Astrocyte of the cerebellum (primary cell): Measurements from ENCODE around the gene DDO.

Experiments used
- DNase-seq: peaks from one replicate; pipeline ENCODE4 v3.0.0-alpha.2; 2011; ENCODE audit warnings: low read depth
- H3K4me3 ChIP-seq: 2 replicates; pipeline ENCODE4 v1.5.1; 2011; ENCODE audit warnings: mild to moderate bottlenecking, low read depth, low read length, moderate library complexity
- in situ Hi-C: cut with HindIII; loops from 2 replicates; pipeline ENCODE4 v1.10.0; 2017; ENCODE audit warnings: low sequenced_read_pairs
- TF ChIP-seq, protein P1 (sequence below): IDR thresholded peaks from 2 replicates; pipeline ENCODE4 v1.5.1; 2012; ENCODE audit warnings: low read length, low read depth, moderate library complexity, mild to moderate bottlenecking; ENCODE audit errors: missing control alignments

Gene DDO

DNA sequence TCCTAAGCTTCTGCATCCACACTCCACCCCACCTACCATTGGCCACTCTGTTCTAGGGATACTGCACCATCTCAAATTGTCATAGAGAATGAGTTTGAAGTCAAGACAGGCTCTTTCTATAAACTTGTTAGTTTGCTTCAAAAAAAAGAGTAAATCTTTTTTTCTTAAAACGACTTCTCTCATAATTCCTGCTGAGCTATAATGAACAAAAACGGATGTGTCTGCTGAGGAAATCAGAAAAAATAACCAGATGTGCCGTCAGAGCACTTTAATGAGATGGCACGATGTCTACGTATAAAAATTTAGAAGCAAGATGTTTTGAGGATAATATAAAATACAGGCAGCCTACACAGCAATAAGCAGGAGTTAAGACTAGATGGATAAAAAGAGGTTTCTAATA, 24.0 kb upstream of the DDO start:
- H3K4me3 ChIP-seq, result no peak overlapping the region
- DNase-seq, result no peak
- TF ChIP-seq, protein P1, sequence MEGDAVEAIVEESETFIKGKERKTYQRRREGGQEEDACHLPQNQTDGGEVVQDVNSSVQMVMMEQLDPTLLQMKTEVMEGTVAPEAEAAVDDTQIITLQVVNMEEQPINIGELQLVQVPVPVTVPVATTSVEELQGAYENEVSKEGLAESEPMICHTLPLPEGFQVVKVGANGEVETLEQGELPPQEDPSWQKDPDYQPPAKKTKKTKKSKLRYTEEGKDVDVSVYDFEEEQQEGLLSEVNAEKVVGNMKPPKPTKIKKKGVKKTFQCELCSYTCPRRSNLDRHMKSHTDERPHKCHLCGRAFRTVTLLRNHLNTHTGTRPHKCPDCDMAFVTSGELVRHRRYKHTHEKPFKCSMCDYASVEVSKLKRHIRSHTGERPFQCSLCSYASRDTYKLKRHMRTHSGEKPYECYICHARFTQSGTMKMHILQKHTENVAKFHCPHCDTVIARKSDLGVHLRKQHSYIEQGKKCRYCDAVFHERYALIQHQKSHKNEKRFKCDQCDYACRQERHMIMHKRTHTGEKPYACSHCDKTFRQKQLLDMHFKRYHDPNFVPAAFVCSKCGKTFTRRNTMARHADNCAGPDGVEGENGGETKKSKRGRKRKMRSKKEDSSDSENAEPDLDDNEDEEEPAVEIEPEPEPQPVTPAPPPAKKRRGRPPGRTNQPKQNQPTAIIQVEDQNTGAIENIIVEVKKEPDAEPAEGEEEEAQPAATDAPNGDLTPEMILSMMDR, result no peak
- in situ Hi-C loops, result no loop called here

DNA sequence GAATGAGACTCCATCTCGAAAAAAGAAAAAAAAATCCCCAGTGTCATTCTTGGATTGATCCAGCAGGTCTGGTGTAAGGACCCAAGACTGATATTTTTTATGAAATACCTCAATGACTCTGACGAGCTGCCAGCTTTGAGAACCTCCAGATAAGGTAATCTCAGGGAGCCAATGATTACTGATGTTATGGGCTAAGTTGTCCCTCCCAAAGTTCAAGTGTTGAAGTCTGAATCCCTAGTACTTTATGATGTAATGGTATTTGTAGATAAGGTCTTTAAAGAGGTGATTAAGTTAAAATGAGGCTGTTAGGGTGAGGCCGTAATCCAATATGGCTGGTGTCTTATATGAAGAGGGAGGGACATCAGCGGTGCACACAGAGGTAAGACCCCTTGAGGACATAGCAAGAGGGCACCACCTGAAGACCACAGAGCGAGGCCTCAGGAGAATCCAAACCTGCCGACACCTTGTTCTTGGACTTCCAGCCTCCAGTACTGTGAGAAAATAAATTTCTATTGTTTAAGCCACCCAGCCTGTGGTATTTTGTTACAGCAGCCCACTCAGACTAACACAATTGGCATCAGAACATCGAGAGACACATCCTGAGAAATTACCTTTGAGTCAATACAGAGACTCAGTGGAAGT, 19.7 kb upstream of the DDO start:
- TF ChIP-seq, protein P1, result no peak
- in situ Hi-C loops, result no loop called here
- DNase-seq, result no peak
- no peak overlapping the region for H3K4me3 ChIP-seq

DNA sequence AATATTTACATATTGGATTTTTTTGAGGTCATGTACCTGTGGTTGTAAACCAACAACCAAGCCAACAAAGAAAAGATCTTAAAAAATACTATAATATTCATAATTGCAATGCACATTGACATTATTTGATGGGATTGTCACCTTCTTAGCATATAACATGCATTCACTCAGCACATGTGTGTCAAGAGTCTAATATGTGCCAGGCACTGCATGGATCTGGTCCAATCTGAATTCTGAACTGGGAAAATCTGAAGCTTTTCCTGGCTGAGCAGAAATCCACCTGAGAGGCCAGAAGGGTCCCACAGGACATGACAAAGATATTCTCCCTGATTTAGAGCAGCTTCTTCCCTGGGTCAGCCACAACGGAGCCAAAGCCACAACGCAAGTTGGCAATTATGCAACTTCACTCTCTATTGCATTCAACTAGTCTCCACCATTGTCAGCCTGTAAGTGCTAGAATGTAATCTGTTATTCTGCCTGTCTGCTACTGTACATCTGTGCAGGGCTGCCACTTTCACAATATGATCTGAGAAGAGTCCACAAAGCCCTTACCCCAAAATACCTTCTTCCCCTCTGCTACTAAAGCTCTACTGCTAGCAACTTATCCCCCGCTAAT, 17.0 kb upstream of the DDO start:
- H3K4me3 ChIP-seq, result no peak overlapping the region
- DNase-seq, result no peak
- in situ Hi-C loops, result no loop called here
- TF ChIP-seq, protein P1, result no peak

DNA sequence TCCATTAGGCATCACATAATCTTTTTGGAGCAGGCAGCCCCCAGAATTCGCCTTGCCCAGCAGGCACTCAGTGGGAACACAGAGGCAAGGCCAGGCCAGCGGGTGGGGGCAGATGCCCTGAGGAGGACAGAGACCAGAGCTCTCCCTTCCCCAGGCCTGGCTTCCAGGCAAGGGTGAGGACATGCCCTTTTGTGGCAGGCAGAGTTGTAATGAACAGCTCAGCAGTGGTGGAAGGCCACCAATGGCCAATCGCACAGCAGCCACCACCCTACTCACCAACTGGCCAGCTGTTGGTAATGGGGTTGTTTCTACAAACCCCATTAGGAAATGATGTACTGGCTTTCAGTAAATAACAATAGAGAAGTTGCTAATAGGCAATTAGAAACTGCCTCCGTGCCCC, 15.4 kb upstream of the DDO start:
- TF ChIP-seq, protein P1, result no peak
- no peak for DNase-seq
- no peak overlapping the region for H3K4me3 ChIP-seq
- in situ Hi-C loops, result no loop called here

DNA sequence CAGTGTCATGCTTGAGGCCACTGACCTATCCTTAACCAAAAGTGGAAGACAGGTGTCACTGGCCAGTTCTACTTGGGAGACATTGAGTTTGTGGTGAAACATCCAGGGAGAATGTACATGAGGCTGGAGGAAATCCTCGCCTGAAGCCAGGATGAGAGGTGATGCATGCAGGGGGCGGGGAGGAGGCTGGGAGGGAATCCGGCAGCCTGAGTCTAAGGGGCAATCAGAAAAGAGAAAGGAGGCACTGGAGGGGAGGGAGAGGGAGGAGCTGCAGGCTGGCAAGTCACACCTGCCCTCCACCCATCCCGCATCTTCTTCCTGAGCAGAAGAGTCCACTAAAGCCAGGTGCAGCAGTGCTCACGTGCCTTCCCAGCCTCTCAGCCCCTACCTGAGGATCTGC, 14.9 kb upstream of the DDO start:
- in situ Hi-C loops, result no loop called here
- TF ChIP-seq, protein P1, result no peak
- H3K4me3 ChIP-seq, result no peak overlapping the region
- no peak for DNase-seq

DNA sequence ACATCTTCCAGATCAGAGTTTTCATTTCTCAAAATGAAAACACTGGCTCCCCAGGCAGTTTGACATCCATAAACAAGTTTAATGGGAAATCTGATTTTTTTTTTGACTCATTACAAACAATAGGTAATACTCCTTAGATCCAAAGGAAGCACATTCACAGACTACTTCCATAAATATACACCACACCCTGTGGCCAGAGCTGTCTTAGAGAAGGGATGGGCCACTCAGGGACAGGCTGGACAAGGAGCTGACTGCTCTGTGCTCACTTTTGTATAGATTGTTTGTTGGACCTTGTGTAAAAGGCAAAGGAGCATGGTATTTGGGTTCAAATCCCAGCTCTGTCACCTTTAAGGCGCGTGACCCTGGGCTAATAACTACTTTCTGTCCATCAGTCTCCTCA, 12.8 kb upstream of the DDO start:
- TF ChIP-seq, protein P1, result no peak
- no peak for DNase-seq
- H3K4me3 ChIP-seq, result no peak overlapping the region
- in situ Hi-C loops, result no loop called here
